ENCODE results near the gene PCDHGA11.

- TF ChIP-seq POLR2A (IDR thresholded peaks at IDR 0.05; ENCODE audit: low read length) (no peak), GATA1 (IDR thresholded peaks at IDR 0.05; ENCODE audit: low read depth, low read length) (no peak)
Observed at GRCh38 chr5:141384471-141385267, 36.2 kb upstream of the PCDHGA11 start.
